HL-60/S4 treated with phorbol 12-myristate 13-acetate at 8.2 ng/mL for 4 days and 3 days (cell line): ENCODE measurements around the gene BMAL1.
"Not testable (repeated sequence)": the region's sequence is repeated elsewhere in the genome, so short reads cannot be mapped to it uniquely, and the experiment has no call there.

Source experiments
- in situ Hi-C: fragments of 300-500 bp; cut with MboI; formaldehyde crosslinking; loops from 2 replicates; pipeline ENCODE4 v1.15.0; 2022; ENCODE audit warnings: low sequenced_read_pairs

Gene BMAL1

GRCh38 chr11:13367115-13367514 lies 89.5 kb downstream of the BMAL1 start:
- in situ Hi-C loops = no loop called here

GRCh38 chr11:13368041-13368446 lies 90.5 kb downstream of the BMAL1 start:
- in situ Hi-C loops = no loop called here

- in situ Hi-C loops = no loop called here
Observed at GRCh38 chr11:13373216-13373615, 95.6 kb downstream of the BMAL1 start.

- in situ Hi-C loops = no loop called here
Observed at GRCh38 chr11:13375798-13376197, 98.2 kb downstream of the BMAL1 start.

GRCh38 chr11:13376402-13376801 lies 98.8 kb downstream of the BMAL1 start:
- in situ Hi-C loops = no loop called here

GRCh38 chr11:13376838-13377237 lies 99.2 kb downstream of the BMAL1 start:
- in situ Hi-C loops = no loop called here

- in situ Hi-C loops = no loop called here
Observed at GRCh38 chr11:13378316-13378715, 100.7 kb downstream of the BMAL1 start.

GRCh38 chr11:13380731-13381130 lies 103.1 kb downstream of the BMAL1 start:
- in situ Hi-C loops = no loop called here

- in situ Hi-C loops = no loop called here
Observed at GRCh38 chr11:13382751-13383150, 105.2 kb downstream of the BMAL1 start.

GRCh38 chr11:13384908-13385640 lies 107.5 kb downstream of the BMAL1 start:
- in situ Hi-C loops = no loop called here

- in situ Hi-C loops = no loop called here
Observed at GRCh38 chr11:13386567-13386966, 109.0 kb downstream of the BMAL1 start.

- in situ Hi-C loops = no loop called here
Observed at GRCh38 chr11:13388741-13389140, 111.2 kb downstream of the BMAL1 start.

GRCh38 chr11:13391217-13391616 lies 113.6 kb downstream of the BMAL1 start:
- in situ Hi-C loops = no loop called here

GRCh38 chr11:13398335-13398734 lies 120.7 kb downstream of the BMAL1 start:
- in situ Hi-C loops = not testable (repeated sequence)

GRCh38 chr11:13405220-13405619 lies 127.6 kb downstream of the BMAL1 start:
- in situ Hi-C loops = no loop called here

- in situ Hi-C loops = no loop called here
Observed at GRCh38 chr11:13415201-13415600, 137.6 kb downstream of the BMAL1 start.

- in situ Hi-C loops = no loop called here
Observed at GRCh38 chr11:13421561-13421960, 144.0 kb downstream of the BMAL1 start.

- in situ Hi-C loops = no loop called here
Observed at GRCh38 chr11:13423372-13423771, 145.8 kb downstream of the BMAL1 start.

- in situ Hi-C loops = no loop called here
Observed at GRCh38 chr11:13427440-13427839, 149.8 kb downstream of the BMAL1 start.

- in situ Hi-C loops = no loop called here
Observed at GRCh38 chr11:13429288-13429687, 151.7 kb downstream of the BMAL1 start.

GRCh38 chr11:13429836-13430235 lies 152.2 kb downstream of the BMAL1 start:
- in situ Hi-C loops = no loop called here

- in situ Hi-C loops = no loop called here
Observed at GRCh38 chr11:13433437-13433836, 155.8 kb downstream of the BMAL1 start.
